ENCODE results near the gene GOLM1.

GRCh38 chr9:86073839-86074238, 25.5 kb downstream of the GOLM1 start:
- no peak for TF ChIP-seq YY1 (IDR thresholded peaks at IDR 0.05; ENCODE audit: low read depth, low read length)
- no peak for TF ChIP-seq CTCF (IDR thresholded peaks at IDR 0.05; ENCODE audit: control extremely low read depth in 1 of 3, insufficient read depth in 1 of 3, low read depth in 1 of 3, low read length in 3 of 3)
- TF ChIP-seq EP300 (IDR thresholded peaks at IDR 0.05; ENCODE audit: borderline replicate concordance in 1 of 2, low read depth in 2 of 2, low read length in 2 of 2) = no peak
- no peak for TF ChIP-seq TAF1 (IDR thresholded peaks at IDR 0.05; ENCODE audit: low read depth, low read length)
- no peak for TF ChIP-seq POLR2A (IDR thresholded peaks at IDR 0.05; ENCODE audit: control extremely low read depth in 1 of 2, low read depth in 2 of 2, low read length in 2 of 2)
- no peak for TF ChIP-seq USF2 (IDR thresholded peaks at IDR 0.05; ENCODE audit: low read length)
